ENCODE measurements around the gene NANP. TPM values are rescaled to one million over a fixed set of nuclear protein-coding genes. Genes with fewer than 3 reads are reported as not detected.
"Not testable (repeated sequence)": the region's sequence is repeated elsewhere in the genome, so short reads cannot be mapped to it uniquely, and the experiment has no call there.

The NANP gene
- total and polyA plus RNA-seq, 2 donors from 2014 or later, result 3.4 to 5.1 TPM

- H3K36me3 ChIP-seq (ENCODE audit: control insufficient read depth in 2 of 3, insufficient read depth in 3 of 3, low read length in 3 of 3), result peaks cover 0 to 6% (median 3%) of the 10 kb centered on the region in 3 donors
- TF ChIP-seq CTCF (IDR thresholded peaks at IDR 0.05; ENCODE audit: borderline replicate concordance, extremely low read depth, insufficient read depth), result no peak
- intact Hi-C loops (cut with DNase I), result no loop called here
- H3K27me3 ChIP-seq (ENCODE audit: control insufficient read depth, insufficient read depth, low read length), result no peaks in the 10 kb centered on the region
- FAIRE-seq (no peak), DNase-seq (no peak)
- H3K27ac ChIP-seq (ENCODE audit: low read depth in 2 of 2, low read length in 2 of 2), result no peak overlapping the region
- H3K4me1 ChIP-seq (ENCODE audit: control insufficient read depth in 2 of 3, insufficient read depth in 2 of 3, low read depth in 1 of 3, low read length in 3 of 3), result no peaks in the 10 kb centered on the region
- no peaks in the 10 kb centered on the region for H3K9me3 ChIP-seq (ENCODE audit: control insufficient read depth in 2 of 3, insufficient read depth in 1 of 3, low read length in 3 of 3)
- H3K4me3 ChIP-seq (ENCODE audit: low read length in 3 of 3), result no peak overlapping the region
- no peak overlapping the region for H3K9ac ChIP-seq (ENCODE audit: low read length in 3 of 3)
Observed at GRCh38 chr20:25668446-25668845, 44.6 kb upstream of the NANP start.

GRCh38 chr20:25659999-25660398 is 36.2 kb upstream of the NANP start:
- no peak for TF ChIP-seq CTCF (IDR thresholded peaks at IDR 0.05; ENCODE audit: borderline replicate concordance, extremely low read depth, insufficient read depth)
- Histone ChIP-seq H3K9ac (ENCODE audit: low read length in 3 of 3) (no peak overlapping the region), H3K4me3 (ENCODE audit: low read length in 3 of 3) (no peak overlapping the region), H3K9me3 (ENCODE audit: control insufficient read depth in 2 of 3, insufficient read depth in 1 of 3, low read length in 3 of 3) (no peaks in the 10 kb centered on the region), H3K36me3 (ENCODE audit: control insufficient read depth in 2 of 3, insufficient read depth in 3 of 3, low read length in 3 of 3) (no peaks in the 10 kb centered on the region), H3K27ac (ENCODE audit: low read depth in 2 of 2, low read length in 2 of 2) (no peak overlapping the region), H3K4me1 (ENCODE audit: control insufficient read depth in 2 of 3, insufficient read depth in 2 of 3, low read depth in 1 of 3, low read length in 3 of 3) (no peaks in the 10 kb centered on the region), H3K27me3 (ENCODE audit: control insufficient read depth, insufficient read depth, low read length) (no peaks in the 10 kb centered on the region)
- no peak for FAIRE-seq
- intact Hi-C loops (cut with DNase I), result no loop called here
- no peak for DNase-seq

- no peak overlapping the region for H3K27ac ChIP-seq (ENCODE audit: low read depth in 2 of 2, low read length in 2 of 2)
- DNase-seq (no peak), FAIRE-seq (no peak)
- intact Hi-C loops (cut with DNase I), result no loop called here
- H3K36me3 ChIP-seq (ENCODE audit: control insufficient read depth in 2 of 3, insufficient read depth in 3 of 3, low read length in 3 of 3), result no peaks in the 10 kb centered on the region
- no peaks in the 10 kb centered on the region for H3K27me3 ChIP-seq (ENCODE audit: control insufficient read depth, insufficient read depth, low read length)
- no peak overlapping the region for H3K4me3 ChIP-seq (ENCODE audit: low read length in 3 of 3)
- H3K9me3 ChIP-seq (ENCODE audit: control insufficient read depth in 2 of 3, insufficient read depth in 1 of 3, low read length in 3 of 3), result no peaks in the 10 kb centered on the region
- no peak for TF ChIP-seq CTCF (IDR thresholded peaks at IDR 0.05; ENCODE audit: borderline replicate concordance, extremely low read depth, insufficient read depth)
- no peak overlapping the region for H3K9ac ChIP-seq (ENCODE audit: low read length in 3 of 3)
- H3K4me1 ChIP-seq (ENCODE audit: control insufficient read depth in 2 of 3, insufficient read depth in 2 of 3, low read depth in 1 of 3, low read length in 3 of 3), result no peaks in the 10 kb centered on the region
Observed at GRCh38 chr20:25654487-25654886, 30.7 kb upstream of the NANP start.

GRCh38 chr20:25652866-25653265 is 29.1 kb upstream of the NANP start:
- H3K9ac ChIP-seq (ENCODE audit: low read length in 3 of 3); H3K27me3 ChIP-seq (ENCODE audit: control insufficient read depth, insufficient read depth, low read length); FAIRE-seq; H3K27ac ChIP-seq (ENCODE audit: low read depth in 2 of 2, low read length in 2 of 2); H3K4me3 ChIP-seq (ENCODE audit: low read length in 3 of 3); H3K36me3 ChIP-seq (ENCODE audit: control insufficient read depth in 2 of 3, insufficient read depth in 3 of 3, low read length in 3 of 3); H3K9me3 ChIP-seq (ENCODE audit: control insufficient read depth in 2 of 3, insufficient read depth in 1 of 3, low read length in 3 of 3); H3K4me1 ChIP-seq (ENCODE audit: control insufficient read depth in 2 of 3, insufficient read depth in 2 of 3, low read depth in 1 of 3, low read length in 3 of 3); DNase-seq; intact Hi-C loops (cut with DNase I): not testable (repeated sequence)

Data from kidney (tissue), 14 donors.